Bronchial epithelial cell (primary cell): ENCODE results near the gene NOP16. TPM values are rescaled to one million over a fixed set of nuclear protein-coding genes. Genes with fewer than 3 reads are reported as not detected.

Experiments used
- DNase-seq: peaks from one replicate; pipeline ENCODE4 v3.0.0-alpha.2; 2010; ENCODE audit warnings: low read depth
- FAIRE-seq: peaks from 2 replicates; lab custom pipeline; 2011; peaks lifted over from hg19 to GRCh38; lab: Jason Lieb, UNC
- H3K27me3 ChIP-seq: 2 replicates; pipeline ENCODE4 v1.5.1; 2011; ENCODE audit warnings: low read length; ENCODE audit not compliant: control insufficient read depth, insufficient read depth
- H3K36me3 ChIP-seq: 2 replicates; pipeline ENCODE4 v1.5.1; 2011; ENCODE audit warnings: low read length; ENCODE audit not compliant: control insufficient read depth, insufficient read depth
- H3K4me3 ChIP-seq: 2 replicates; pipeline ENCODE4 v1.5.1; 2011; ENCODE audit warnings: mild to moderate bottlenecking, low read depth, low read length, control low read depth
- total RNA-seq: library from RNA; depleted of rRNA; stranded (reverse); fragments of >200 nt; gene quantifications from 2 replicates; pipeline ENCODE4 v1.2.1, GENCODE V29; 2014
- TF ChIP-seq, protein P1 (sequence below): IDR thresholded peaks from 2 replicates; pipeline ENCODE4 v1.5.1; 2011; ENCODE audit warnings: mild to moderate bottlenecking, moderate library complexity, low read length, control low read depth, inconsistent platforms; ENCODE audit not compliant: insufficient read depth, severe bottlenecking

Gene NOP16
- total RNA-seq, 1 donor from 2014 or later, result 36.1 TPM

DNA sequence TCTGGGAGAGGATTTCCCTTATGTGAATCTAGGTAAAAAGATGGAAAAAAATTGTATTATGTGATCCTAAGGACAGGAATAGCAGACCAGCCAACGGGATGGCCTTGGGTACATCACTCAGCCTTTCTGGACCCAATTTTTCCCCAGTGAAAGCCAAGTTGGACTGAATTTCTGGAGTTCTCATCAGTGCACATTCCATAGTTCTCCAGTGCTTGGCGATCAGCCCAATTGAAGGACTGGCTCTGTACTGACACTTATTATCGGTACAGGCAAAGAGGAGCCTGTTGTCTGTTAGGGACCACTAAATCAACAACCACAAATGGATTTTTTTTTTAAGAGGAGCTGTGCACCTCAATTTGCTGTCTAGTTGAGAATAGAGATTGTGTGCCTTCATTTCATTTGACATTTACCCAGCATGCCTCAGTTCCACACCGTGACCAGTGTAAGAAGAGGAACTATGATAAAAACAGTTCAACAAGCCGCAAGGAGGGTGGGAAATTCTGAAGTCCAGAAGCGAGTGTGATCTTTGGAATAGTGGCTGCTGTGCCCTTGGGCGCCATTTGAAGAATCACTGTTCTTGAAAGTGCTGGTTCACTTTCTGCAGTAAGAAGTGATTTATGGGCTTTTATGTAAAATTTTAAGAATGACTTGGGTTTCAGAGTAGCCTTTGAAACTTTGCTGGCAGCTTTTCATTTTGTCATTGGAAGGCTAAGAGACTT, 15.1 kb downstream of the NOP16 start:
- DNase-seq, result no peak
- no peak for FAIRE-seq
- TF ChIP-seq, protein P1, sequence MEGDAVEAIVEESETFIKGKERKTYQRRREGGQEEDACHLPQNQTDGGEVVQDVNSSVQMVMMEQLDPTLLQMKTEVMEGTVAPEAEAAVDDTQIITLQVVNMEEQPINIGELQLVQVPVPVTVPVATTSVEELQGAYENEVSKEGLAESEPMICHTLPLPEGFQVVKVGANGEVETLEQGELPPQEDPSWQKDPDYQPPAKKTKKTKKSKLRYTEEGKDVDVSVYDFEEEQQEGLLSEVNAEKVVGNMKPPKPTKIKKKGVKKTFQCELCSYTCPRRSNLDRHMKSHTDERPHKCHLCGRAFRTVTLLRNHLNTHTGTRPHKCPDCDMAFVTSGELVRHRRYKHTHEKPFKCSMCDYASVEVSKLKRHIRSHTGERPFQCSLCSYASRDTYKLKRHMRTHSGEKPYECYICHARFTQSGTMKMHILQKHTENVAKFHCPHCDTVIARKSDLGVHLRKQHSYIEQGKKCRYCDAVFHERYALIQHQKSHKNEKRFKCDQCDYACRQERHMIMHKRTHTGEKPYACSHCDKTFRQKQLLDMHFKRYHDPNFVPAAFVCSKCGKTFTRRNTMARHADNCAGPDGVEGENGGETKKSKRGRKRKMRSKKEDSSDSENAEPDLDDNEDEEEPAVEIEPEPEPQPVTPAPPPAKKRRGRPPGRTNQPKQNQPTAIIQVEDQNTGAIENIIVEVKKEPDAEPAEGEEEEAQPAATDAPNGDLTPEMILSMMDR, result no peak
- Histone ChIP-seq H3K4me3 (no peak overlapping the region), H3K36me3 (peaks cover 7% of the 10 kb centered on the region), H3K27me3 (no peaks in the 10 kb centered on the region)

DNA sequence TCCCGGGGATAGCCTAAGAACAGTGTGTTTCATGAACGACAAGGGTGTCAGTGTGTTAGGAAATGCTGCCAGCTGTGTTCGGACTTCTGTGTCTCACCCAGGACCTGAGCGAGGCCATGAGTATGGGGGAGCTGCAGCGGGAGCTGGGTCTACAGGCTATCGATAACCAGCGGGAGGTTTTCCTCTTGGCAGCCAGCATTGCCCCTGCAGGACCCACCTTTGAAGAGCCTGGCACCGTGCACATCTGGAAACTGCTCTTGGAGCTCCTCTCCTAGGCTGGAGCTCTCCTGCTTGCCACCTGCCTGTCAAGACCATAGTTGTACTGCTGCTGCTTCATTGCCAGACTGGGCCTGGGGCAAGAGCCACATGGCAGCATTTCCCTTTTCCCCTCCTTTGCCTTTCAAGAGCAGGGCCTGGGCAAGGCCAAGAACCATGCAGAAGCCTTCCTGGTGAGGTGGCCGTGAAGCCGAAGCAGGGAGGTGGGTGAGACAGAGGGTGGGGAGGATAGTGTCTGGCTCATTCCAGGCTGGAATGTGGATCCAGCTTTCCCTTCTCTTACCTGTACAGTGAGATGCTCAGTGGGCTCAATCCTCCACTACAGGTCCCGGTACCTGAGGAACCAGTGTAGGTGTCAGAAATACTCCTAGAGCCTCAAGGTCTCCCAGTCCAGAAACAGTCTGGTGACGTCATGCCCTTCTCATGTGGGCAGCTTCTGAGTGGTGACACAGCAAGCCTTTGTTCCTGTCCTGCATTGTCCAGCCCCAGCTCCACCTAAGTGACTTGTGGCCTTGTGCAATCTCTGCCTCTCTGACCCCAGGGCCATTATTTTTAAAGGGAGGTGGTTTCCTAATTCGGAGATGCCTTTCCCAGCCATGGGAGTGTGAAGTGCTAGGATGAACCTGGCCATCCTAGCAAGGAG, 16.5 kb downstream of the NOP16 start:
- no peak overlapping the region for H3K4me3 ChIP-seq
- TF ChIP-seq, protein P1, result no peak
- H3K27me3 ChIP-seq, result no peaks in the 10 kb centered on the region
- H3K36me3 ChIP-seq, result peaks cover 7% of the 10 kb centered on the region
- FAIRE-seq (no peak), DNase-seq (no peak)

DNA sequence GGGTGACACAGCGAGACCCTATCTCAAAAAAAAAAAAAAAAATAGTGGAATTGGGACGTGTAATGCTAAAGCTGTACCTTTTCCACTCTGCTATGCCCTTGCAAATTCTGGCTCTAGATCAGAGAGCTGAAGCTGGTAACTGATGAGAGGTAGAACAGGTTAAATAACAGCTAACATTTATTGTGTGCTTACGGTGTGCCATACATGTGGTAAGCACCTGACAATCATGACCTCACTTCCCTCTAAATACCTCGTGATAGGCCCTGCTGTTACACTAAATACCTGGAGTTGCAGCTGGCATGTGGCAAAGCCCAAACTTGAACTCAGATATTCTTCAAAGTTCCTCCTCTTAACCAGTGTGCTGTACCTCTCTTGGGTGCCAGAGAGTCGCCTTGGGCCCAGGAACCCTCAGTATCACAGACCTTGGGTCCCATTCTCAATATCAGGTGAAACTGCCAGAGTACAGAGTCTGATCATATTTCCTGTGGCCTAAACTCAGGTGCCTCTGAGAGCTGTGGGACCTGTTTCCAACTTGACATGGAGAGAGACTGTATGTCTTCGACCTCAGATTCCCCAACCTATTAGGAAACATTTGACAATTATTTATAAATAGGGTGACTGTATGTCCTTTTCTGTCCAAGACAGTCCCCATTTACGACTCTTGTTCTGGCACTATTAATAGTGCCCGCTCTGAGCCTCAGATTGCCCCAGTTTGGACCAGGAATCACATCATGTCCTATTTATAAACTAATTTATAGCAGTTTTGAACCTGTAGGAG, 18.3 kb downstream of the NOP16 start:
- FAIRE-seq, result no peak
- TF ChIP-seq, protein P1, result no peak

DNA sequence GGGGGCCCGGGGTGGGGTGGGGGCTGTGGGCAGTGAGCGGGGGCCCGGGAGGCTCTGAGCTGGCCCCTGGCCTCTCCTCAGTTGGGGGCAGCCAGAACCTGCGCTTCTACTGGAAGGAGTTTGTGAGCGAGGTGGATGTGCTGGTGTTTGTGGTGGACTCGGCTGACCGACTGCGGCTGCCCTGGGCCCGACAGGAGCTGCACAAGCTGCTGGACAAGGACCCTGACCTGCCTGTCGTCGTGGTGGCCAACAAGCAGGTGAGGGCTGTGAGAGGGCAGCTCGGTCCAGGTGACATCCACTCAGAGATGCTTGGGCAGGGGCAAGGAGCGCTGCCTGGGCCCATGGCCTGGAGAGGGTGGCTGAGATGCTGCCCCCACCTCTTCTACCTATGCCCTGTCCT, 19.7 kb downstream of the NOP16 start:
- Histone ChIP-seq H3K4me3 (no peak overlapping the region), H3K27me3 (no peaks in the 10 kb centered on the region), H3K36me3 (peaks cover 7% of the 10 kb centered on the region)
- no peak for FAIRE-seq
- DNase-seq, result no peak
- TF ChIP-seq, protein P1, result no peak

More for the DNA sequence above, 18.3 kb downstream of the NOP16 start:
- Histone ChIP-seq H3K27me3 (no peaks in the 10 kb centered on the region), H3K4me3 (no peak overlapping the region), H3K36me3 (peaks cover 7% of the 10 kb centered on the region)
- no peak for DNase-seq

DNA sequence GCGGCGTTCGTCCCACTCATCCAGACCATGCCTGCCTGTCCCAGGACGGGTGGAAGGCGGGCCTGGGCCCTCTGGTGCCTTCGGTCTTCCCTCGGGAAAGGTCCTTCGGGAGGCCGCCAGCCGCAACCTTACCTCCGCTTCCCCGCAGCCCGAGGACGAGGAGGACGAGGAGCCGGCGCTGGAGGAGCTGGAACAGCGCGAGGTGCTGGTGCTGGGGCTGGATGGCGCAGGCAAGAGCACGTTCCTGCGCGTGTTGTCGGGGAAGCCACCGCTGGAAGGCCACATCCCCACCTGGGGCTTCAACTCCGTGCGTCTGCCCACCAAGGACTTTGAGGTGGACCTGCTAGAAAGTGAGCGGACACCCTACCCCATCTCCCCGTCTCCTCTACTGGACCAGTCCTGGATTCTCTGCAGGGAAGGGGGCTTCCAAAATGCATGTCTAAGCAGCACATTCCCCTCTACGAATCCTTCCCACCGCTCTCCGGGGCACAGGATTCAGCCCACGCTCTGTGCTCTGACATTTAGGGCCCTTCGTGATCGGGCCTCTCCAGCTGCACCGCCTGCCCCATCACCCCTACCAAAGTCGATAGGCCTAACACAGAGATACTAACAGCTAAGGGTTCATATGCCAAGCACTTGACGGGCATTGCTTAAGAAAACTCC, 22.0 kb downstream of the NOP16 start:
- Histone ChIP-seq H3K4me3 (peak overlapping the region; percentile 70), H3K27me3 (no peaks in the 10 kb centered on the region), H3K36me3 (peaks cover 5% of the 10 kb centered on the region)
- no peak for FAIRE-seq
- no peak for DNase-seq
- TF ChIP-seq, protein P1, result no peak
